NCI-H748 treated with DMSO at 0.1 percent for 48 hours (cell line): ENCODE data around the gene STIL.
"Not testable (repeated sequence)": the region's sequence is repeated elsewhere in the genome, so short reads cannot be mapped to it uniquely, and the experiment has no call there.

Source experiments
- DNase-seq: peaks from one replicate; lab custom pipeline; 2025; lab: John Stamatoyannopoulos, UW

Gene STIL

DNA sequence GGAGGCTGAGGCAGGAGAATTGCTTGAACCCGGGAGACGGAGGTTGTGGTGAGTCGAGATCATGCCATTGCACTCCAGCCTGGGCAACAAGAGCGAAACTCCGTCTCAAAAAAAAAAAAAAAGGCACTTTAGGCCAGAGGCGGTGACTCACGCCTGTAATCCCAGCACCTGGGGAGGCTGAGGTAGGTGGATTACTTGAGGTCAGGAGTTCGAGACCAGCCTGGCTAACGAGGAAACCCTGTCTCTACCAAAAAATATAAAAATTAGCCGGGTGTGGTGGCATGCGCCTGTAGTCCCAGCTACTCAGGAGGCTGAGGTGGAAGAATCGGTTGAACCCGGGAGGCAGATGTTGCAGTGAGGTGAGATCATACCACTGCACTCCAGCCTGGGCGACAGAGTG is 6.0 kb upstream of the STIL start:
- not testable (repeated sequence) for DNase-seq

DNA sequence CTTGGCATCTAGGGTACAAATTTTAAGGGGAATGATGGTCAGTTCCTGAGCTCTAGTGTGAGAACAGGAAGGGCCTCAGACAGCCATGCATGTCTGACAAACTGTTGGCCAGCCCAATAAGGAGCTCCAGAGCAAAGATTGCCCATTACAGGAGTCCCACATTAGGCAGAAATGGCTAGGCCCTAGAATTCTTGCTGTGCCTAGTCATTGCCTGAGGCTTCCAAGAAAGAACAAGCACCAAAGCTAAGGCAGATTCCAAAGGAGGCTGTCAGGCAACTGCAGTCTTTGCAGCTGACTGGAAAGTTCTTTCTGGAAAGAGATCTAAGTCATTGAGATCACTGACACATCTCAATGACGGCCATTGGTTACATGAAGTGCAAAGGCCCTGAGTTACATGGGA is 3.9 kb upstream of the STIL start:
- DNase-seq = no peak

DNA sequence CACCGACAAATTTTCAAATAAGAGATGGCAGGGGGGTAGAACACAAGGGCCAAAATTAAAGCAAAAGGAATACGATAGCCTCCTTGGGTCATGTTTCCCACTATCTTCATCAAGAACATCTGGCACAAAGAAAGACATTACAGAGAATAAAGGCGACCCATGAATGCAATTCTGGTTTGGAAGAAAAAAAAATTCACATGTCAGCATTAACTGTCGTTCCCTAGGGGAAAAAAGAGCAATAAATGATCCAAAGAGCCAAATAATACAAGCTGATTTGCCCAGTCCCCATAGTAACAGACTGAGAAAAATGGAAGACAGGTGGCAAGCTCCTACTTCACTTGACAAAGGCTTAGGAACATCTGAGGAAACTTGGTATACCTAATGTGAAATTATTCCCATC is 4.5 kb downstream of the STIL start:
- DNase-seq = no peak

DNA sequence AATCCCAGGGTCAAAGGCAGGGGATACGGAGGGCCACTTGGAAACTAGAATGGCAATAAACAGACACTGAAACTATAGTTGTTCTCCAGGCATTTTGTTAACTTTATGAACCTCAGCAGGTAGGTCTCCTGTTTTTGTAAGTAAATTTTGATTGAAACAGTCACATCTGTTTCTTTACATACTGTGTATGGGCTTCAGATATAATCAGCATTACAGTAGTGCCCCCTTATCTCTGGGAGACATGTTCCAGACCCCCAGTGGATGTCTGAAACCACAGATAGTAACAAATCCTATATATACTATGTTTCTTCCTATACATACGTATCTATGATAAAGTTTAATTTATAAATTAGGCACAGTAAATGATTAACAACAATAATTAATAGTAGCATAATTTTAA is 11.5 kb downstream of the STIL start:
- no peak for DNase-seq

DNA sequence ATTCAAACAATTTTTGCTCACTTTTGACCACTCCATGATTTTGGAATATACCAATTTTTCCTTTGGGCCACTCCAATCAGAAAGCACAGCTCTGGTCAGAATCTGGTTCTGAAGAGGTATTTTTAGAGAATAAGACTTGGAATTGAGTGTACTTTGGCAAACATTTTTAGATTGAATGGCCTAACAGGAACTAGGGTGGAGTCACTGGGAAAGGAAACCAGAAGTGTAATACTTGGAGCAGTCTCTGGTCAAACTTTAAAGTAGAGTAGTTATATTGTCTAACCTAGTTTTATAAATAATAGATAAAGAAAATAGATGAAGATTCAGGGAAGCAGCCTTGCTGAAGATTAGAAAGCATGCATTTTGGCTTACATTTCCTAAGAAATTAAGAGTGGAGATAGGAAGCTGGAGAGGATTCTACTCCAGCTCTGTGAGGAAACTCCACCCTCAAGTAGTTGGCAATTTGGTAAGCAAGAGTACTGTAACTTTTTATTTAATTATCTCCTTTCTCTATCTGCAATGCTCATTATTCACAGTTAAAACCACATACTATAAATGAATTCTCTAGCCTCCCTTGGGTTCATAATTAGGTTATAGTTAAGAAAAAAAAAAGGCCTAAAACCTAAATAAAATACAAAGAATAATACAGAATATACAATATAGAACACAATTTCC is 15.8 kb downstream of the STIL start:
- no peak for DNase-seq

DNA sequence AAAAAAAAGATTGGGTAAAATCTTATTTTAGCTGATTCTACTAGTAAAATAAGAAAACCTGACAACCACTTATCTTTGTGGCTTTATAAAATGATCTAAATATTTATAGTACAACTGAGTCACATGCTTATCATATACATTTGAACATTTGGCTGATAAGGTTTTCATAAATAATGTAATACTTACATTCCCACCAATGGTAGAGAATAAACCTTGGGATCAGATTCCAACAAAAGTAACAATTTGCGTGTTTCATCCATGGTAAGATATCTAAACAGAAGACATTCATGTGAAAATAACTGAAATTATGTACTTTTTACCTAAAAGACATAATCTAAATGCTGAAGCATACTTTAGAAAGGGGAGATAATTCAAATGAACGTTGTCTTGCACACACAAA is 18.4 kb downstream of the STIL start:
- DNase-seq = no peak

DNA sequence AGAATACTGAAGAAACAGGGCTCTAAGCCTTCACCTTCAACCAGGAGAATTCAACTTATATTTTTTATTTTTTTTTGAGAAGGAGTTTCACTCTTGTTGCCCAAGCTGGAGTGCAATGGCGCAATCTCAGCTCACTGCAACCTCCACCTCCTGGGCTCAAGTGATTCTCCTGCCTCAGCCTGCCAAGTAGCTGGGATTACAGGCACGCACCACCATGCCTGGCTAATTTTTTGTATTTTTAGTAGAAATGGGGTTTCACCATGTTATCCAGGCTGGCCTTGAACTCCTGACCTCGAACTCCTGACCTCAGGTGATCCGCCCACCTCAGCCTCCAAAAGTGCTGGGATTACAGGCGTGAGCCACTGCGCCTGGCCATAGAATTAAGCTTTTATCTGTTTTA is 19.1 kb downstream of the STIL start:
- not testable (repeated sequence) for DNase-seq

DNA sequence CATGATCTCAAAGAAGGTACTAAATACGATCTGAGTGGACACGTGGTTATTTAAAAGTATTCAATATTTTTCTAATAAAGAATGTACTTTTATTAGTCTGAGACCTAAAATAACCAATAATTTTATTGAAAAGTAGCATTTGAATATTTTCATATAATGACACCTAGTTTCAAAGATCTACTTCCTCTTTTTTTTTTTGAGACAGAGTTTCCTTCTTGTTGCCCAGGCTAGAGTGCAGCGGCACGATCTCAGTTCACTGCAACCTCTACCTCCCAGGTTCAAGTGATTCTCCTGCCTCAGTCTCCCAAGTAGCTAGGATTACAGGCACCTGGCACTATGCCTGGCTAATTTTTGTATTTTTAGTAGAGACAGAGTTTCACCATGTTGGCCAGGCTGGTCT is 25.8 kb downstream of the STIL start:
- DNase-seq = not testable (repeated sequence)

DNA sequence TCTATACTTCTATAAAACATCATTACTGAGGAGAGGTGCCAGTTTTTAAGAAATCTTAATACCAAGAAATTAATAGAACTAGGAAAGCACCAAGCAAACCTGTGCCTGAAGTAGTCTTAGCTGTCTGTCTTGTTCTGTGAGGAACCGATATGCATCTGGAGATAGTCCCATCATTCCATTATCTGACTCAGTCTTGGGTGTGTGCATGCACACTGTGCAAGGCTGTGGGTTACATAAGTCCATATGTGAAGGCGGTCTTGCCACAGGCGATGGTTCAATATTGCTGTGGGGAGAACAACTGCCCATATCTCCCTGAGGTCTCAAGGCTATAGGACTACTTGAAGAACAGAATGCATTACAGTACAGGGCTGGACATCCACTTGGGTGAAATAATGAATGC is 33.8 kb downstream of the STIL start:
- DNase-seq = no peak

DNA sequence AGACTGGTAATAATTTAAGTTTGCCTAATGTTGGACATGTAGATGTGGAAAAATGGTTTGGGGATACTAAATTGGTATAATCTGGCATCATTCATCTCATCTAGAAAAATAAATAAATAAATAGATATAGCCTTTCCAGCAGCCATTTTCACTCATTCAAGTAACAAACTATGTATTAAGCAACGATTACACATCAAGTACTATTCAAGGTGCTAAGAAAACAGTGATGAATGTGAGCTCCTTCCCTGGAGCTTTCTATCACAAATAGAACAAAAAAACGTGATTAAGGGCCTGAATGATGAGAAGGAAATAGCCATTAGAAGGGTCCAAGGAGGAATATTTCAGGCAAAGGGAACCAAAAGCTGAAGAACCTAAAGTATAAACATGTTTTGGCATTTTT is 37.1 kb downstream of the STIL start:
- no peak for DNase-seq

DNA sequence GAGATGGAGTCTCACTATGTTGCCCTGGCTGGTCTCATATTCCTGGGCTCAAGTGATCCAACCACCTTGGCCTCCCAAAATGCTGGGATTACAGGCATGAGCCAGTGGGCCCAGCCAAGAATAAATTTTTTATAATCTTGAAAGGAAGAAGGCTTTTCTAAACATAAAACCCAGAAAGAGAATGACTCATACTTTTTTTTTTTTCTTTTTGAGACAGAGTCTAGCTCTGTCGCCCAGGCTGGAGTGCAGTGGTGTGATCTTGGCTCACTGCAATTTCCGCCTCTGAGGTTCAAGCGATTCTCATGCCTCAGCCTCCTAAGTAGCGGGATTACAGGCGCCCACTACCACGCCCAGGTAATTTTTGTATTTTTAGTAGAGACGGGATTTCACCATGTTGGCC is 38.1 kb downstream of the STIL start:
- DNase-seq = not testable (repeated sequence)

DNA sequence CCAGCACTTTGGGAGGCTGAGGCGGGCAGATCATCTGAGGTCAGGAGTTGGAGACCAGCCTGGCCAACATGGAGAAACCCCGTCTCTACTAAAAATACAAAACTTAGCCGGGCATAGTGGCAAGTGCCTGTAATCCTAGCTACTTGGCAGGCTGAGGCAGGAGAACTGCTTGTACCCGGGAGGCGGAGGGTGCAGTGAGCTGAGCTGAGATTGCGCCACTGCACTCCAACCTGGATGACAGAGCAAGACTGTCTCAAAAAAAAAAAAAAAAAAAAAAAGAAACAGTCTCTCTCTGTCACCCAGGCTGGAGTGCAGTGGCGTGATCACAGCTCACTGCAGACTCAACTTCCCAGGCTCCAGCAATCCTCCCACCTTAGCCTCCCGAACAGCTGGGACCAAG is 48.4 kb downstream of the STIL start:
- DNase-seq = not testable (repeated sequence)

DNA sequence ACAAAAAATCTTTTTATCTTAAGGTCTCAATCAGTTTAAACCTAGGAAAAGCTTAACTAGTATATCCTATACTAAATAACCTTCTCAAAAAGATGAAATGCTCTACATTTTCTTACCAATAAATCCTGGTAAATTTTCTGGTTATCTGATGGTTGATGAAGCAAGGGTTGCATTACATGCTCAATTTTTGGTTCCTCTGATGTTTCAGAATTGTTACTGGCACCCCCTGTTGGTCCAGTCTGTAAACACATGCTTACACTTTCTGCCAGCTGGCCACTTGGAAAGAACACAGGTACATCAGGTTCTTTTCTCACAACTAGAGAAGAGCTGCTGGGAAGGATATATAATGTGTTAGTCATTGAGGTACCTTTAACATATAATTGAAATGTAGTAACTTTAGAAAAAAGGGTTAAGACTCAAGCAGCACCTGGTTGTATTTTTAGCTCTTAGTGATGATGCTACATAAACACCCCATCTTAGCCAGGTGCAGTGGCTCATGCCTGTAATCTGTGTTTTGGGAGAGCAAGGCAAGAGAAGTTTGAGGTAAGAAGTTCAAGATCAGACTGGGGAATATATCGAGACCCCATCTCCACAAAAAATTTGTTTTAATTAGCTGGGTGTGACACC is 51.0 kb downstream of the STIL start:
- DNase-seq = no peak

DNA sequence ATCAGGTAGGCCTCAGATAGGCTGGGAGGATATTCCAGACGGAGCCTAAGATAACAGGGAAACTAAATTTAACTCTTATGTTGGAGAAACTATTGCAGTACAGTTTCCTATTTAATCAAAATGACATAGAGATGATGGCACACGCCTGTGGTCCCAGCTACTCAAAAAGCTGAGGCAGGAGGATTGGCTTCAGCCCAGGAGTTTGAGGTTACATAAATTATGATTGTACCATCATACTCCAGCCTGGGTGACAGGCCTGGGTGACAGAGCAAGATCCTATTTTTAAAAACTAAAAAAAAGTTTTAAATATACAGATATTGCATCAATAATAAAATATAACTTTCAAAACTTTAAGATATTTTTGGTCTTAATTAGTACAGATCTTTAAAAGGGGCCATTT is 56.7 kb downstream of the STIL start:
- DNase-seq = no peak

DNA sequence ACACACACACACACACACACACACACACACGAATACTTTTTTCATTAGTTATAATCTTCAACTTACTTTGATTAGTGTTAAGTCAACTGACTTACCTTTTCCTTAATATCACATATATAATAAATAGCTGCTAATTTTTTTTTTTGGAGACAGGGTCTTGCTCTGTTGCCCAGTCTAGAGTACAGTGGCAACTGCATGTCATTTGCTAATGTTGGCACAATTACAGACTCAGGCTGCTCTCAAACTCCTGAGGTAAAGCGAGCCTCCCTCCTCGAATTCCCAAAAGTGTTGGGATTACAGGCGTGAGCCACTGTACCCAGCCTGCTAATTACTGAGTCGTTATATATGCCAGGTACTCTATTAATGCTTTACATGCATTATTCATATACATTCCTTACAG is 61.2 kb downstream of the STIL start:
- no peak for DNase-seq

DNA sequence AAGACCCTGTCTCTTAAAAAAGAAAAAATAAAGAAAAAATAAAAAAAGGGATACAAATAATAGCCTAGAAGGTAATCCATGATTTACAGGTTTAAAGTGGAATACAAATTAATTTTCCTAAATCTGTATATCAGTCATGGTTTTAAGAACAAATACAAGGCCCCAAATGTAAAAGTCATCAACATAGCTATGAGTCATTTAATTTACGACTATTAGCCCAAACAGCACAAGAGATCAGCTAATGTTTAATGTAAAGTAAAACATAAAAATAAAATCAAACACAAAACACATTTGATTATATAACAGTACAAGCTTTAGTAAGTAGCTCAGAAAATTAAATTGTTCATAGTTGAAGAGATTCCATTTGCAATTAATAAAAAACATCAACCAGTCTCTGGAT is 61.6 kb downstream of the STIL start:
- DNase-seq = no peak

DNA sequence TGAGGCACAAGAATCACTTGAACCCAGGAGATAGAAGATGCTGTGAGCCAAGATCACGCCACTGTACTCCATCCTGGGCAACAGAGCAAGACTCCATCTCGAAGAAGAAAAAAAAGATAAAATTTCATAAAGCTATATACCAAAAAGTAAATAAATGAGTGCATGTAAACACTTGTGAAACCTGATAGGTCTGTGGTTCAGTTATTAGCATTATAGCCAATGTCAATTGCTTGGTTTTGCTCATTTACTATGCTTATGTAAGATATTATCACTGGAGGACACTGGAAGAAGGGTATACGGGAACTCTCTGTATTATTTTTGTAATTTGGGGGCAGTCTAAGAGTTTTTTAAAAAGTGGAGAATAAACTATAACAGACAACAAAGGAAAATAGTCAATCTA is 64.2 kb downstream of the STIL start:
- DNase-seq = no peak

DNA sequence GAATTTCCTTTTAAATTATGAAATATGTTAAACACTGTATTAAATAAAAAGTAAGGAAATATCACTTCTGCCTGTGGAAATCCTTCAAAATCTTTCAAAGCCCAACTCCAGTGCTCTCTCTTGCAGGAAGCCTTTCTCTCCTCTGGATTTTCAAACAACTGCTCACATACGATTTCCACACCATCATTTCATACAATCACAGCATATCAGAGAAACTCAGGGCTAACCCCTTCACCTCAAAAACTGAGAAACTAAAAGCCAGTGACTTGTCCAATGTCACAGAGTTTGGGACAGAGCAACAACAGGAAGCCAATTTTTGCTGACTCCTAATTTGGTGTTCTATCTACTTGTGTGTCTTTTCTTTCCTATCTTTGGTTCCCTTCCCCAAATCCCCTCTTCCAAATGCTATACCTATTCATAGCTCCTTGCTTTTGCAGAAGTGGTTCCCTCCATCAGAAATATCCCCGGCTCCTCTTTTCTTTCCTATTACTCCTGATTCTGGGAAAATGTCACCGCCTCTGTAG is 69.5 kb downstream of the STIL start:
- no peak for DNase-seq

DNA sequence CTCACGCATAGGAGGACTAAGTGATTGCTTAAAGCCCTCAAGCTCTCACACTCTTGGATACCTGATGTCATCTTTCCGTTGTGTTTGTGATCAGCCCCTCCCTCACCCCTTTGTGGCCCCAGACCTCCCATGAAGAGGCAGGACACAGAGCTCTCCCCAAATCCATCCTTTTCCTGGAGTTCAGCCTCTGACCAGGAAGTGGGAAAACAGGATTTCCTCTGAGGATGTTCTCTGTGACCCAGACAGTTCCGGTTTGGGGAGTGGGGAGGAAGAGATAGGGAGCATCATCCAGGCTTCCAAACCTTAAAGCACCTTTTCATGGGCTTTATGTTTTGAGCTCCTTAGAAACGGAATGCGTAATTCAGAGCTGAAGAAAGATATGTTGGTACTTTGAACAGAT is 70.0 kb downstream of the STIL start:
- no peak for DNase-seq

DNA sequence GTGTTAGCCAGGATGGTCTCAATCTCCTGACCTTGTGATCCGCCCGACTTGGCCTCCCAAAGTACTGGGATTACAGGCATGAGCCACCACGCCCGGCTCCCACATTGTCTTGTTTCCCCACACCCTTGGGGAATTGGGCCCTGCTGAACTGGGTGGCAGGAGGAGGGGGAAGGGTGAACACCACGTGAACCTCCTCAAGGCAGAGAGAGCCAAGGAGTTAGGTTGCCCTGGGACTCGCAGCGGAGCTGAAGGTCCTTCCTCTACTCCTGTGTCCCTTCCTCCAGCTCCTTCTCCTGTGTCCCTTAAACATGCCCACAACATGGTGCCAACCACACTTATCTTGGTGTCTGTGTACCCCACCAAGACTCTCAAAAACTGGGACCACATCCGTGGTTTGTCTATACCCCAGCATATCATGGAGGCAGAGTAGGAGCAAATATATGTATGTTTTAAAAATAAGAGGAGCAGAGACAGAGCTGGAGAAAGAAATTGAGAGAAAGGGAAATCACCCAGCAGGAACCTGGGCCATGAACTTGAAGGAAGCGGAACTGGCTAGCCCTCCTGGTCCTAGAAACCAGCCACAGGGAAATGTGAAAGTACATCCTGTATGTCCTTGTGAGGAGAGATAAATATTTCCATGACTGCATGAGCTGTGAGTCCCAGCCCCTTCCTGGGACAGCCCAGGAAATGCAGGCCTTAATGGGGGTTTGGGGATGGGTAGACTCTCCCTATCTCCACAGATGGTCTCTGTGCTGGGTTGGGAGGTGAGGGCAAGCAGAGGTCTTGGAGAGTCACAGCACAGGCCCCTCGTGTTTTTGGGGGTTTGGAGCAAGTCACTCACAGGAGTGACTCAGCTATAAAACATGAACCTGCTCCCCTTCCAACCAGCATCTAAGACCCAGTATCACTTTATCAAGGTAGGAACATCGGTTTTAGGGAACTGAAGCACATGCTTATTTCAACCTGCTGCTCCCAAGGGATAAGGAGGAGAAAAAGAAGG is 72.5 kb downstream of the STIL start:
- DNase-seq = no peak

DNA sequence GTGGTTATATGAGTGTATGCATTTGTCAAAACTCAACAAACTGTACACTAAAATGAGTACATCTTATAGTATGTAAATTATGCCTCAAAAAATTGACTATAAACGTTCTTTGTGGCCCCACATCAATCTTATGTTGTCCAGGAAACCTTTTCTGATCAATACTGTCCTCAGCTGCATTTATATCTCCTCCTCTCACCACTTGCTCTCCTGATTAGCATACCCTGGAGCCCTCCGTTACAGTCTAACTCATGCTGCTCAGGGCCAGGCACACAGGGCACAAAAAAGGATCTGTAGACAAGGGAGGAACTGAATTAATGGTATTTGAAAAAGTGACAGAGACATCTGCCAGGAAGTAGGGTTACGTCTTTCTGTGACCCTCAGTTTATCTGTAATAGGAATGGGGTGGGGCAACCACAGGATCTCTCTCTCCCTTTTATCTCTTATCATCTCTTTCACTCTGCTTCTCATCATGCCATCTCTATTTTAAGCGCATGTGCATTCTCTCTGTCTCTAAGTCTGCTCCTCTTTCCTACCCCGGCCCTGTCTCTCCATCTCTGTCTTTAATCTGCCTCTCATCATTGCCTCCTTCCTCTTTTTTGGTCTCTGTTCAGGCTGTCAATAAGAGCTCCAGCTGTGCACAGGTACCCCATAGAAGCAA is 74.9 kb downstream of the STIL start:
- DNase-seq = no peak

DNA sequence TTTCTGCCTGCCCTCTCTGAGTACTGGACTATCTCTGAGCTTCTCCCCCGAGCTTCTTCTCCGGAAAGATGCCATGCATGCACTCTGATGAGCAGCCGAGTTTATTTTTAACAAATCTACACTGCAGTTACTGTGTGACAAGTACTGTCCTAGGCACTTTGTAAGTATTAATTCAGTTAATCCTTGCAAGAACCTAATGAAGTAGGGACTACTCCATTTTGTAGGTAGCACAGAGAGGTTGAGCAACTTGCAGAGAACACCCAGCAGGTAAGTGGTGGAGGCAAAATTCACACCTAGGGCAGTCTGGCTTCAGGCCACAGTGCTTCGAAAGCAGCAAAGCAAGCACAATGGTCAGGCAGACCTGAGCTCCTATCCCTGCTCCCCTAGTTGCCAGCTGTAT is 78.1 kb downstream of the STIL start:
- no peak for DNase-seq
